DOHH2 (cell line): ENCODE results near the gene HHAT.

Source experiments
- EZH2phosphoT487 ChIP-seq: fragments of 200-600 bp; sonication (generic); IDR thresholded peaks from 2 replicates; pipeline ENCODE4 v1.6.1; 2017; ENCODE audit warnings: borderline replicate concordance, mild to moderate bottlenecking, antibody characterized with exemption, low read length, moderate library complexity, mixed read lengths
- TF ChIP-seq, protein P1 (sequence below): fragments of 200-600 bp; sonication (generic); IDR thresholded peaks from one replicate; pipeline ENCODE4 v1.5.1; 2014; ENCODE audit warnings: antibody characterized with exemption, mild to moderate bottlenecking, low read depth, low read length; ENCODE audit not compliant: poor library complexity, severe bottlenecking

DNA sequence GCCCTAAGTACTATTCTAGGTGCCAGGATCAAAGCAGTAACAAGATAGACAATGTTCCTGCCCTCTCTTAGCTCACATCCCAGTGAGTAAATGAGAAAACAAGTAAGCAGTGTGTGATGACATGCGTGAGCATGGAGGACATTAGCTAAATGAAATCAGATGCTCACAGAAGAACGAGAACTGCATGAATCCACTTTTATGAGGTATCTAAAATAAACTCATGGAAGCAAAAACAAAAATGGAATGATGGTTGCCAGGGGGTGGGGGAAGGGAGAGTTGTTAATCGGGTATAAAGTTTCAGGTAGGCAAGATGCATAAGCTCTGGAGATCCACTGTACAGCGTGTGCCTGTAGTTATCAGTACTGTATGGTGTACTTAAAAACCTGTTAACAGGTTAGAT lies 195.1 kb downstream of the HHAT start:
- TF ChIP-seq, protein P1, sequence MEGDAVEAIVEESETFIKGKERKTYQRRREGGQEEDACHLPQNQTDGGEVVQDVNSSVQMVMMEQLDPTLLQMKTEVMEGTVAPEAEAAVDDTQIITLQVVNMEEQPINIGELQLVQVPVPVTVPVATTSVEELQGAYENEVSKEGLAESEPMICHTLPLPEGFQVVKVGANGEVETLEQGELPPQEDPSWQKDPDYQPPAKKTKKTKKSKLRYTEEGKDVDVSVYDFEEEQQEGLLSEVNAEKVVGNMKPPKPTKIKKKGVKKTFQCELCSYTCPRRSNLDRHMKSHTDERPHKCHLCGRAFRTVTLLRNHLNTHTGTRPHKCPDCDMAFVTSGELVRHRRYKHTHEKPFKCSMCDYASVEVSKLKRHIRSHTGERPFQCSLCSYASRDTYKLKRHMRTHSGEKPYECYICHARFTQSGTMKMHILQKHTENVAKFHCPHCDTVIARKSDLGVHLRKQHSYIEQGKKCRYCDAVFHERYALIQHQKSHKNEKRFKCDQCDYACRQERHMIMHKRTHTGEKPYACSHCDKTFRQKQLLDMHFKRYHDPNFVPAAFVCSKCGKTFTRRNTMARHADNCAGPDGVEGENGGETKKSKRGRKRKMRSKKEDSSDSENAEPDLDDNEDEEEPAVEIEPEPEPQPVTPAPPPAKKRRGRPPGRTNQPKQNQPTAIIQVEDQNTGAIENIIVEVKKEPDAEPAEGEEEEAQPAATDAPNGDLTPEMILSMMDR: no peak
- no peak for TF ChIP-seq EZH2phosphoT487
